DMS 273 (cell line): ENCODE measurements around the gene INPP4A.
A peak's percentile ranks its signal among the peaks of the same experiment; 100 is the strongest.

ENCODE experiments used
- DNase-seq: peaks from one replicate; lab custom pipeline; 2025; ENCODE audit not compliant: unreplicated experiment; lab: John Stamatoyannopoulos, UW

INPP4A gene

DNA sequence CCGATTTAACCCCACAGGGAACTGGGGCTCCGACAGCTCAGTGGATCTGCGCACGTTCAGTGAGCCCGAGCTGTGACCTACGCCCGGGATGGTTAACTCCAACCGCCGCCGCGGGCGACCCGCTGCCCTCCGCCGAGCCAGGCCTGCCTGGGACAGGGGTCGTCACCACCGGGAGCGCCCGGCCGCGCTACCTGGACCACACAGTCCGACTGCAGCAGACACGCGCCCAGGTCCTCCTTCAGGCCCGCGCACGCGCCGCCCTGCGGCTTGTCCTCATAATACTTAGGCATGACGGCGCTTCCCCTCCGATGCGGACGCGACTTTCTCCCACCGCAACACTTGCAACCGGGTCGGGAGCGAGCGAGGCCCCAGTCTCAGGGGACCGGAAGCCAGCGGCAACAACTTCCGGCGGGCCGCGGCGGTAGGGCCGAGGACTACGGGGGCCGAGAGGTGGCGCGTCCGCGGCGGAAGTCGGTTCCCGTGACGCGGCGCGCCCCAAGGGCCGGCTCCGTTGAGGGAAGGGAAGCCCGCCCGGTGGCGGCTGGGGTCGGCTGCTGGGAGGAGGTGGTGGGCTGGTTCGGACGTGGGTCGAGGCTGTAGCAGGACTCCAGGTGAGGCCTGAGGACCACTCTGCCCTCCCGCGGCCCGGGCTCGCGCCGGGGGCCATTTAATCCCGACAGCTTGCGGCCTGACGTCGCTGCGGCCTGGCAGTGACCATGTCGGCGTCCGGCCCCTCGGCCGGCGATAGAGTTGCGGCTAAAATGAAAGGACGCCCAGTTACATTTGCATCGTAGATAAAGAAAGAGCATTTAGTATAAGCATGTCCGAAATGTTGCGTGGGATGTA is 163.7 kb downstream of the INPP4A start, which contains the start of the genes COA5 and UNC50:
TSS of gene COA5 (minus strand) at position 397 of the 846 bp plus-strand sequence. CDS start at position 290, 107 bp downstream.
TSS of gene UNC50 (plus strand) at position 474 of the 846 bp plus-strand sequence. CDS start 1,171 bp downstream, outside the sequence.
- peak; percentile 96 for DNase-seq

DNA sequence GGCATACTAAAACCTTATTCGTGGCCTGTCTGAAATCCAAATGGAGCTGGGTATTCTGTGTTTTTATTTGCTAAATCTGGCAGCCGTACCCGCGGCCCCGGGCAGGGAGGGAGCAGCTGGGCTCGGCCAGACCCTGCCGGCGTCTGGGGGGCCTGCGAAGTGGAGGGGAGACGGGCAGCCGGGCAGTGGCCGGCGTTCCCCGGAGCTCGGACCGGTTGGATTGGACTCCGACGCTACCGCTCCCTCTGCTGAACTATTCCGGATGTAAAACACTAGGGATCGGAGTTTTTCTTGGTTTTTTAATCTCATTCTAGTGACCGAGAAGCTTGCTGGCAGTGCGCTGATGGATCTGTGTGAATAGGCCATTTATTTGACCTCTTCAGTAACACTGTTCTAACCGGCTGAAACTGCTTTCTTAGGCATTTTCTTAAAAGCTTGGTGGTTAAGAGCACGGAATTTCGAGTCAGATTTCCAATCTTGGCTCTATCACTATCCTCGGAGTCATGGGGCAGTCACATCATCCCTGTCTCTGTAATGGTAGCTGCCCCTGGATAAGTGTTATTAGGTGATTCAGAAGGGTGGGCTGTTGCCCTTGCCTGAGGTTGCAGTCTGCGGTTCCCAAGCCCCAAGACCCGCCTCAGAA is 164.4 kb downstream of the INPP4A start:
- DNase-seq = peak; percentile 59

DNA sequence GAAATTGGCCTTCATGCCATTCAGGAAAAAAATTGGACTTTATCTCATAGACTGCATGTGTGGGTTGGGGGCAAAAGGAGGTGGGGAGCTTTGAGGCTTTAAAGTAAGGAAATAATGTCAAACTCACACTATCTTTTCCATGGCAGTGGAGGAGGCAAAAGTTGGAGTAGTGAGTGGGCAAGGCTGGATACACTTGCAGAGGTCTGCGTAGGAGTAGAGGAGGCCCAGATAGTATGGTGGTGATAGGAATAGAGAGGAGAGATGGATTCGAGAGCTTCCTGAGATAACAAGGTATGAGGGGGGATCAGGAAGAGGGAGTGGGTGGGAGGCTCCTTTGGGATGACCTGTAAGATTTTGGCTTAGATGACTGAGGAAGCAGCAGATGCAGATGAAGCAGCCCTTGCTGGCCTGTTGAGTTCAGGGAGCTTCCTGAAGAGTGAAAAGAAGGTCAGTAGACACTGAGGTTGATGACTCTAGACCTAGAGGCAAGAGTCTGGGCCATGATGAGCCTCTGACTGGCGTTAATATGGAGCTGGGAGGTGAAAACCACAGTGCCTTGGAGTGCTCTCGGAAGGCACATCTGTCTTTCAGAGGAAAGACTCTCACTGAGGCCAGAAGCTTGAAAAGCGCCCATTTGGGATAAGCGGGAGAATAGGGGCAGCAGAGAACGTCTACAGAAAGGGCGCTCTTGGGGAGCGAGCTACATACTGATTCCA is 169.5 kb downstream of the INPP4A start:
- no peak for DNase-seq

DNA sequence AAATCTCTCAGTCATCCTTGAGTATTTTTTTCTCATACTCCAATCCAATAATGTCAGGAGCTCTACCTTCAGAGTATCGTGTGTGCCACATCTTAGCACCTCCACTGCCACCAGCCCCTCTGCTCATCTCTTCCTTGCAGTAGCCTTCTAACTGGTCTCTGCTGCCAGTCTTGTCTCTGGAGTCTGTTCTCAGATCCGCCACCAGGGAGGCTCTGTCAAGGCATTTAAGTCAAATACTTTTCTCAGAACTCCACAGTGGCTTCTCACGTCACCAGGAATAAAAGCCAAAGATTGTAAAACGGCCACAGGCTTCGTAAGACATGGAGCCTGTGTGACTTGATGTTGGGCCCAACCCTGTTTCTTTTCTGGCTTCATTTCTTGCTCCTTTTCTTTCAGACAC is 170.8 kb downstream of the INPP4A start:
- DNase-seq = peak; percentile 9

DNA sequence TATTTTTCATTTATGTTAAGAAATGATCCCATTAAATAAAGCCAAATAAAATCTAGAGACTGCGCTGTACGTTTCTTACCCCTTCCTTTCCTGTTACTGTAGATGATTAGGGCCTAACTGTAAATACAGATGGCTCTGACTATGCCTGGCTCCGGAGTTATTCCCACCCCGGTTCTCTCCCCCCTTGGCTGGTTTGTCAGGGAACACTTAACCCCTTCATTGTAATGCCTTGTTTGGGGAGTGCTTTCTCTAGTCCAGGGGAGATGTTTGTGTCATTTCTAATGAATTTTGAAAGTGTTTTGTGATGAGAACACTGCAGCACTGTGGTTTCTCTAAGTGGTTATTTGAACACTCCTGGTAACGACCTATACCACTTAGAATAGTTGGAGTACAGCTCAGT is 172.5 kb downstream of the INPP4A start:
- DNase-seq = no peak

DNA sequence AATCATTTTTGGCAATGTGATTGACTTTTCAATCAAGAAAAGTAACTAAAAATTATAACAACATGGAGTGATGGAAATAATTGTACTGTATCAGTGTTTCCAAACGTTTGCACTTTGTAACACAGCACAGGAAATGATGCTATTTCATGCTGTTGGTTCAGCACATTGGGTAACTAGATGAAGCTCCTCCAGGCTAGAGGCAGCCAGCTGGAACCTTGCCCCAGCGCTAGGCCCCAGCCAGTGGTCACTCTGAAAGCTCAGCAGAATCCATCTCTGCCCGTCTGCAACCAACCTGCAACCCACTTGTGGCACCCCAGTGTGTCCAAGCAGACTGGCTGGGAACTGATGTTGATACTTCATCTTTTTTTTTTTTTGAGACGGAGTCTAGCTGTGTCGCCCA is 179.0 kb downstream of the INPP4A start:
- no peak for DNase-seq

DNA sequence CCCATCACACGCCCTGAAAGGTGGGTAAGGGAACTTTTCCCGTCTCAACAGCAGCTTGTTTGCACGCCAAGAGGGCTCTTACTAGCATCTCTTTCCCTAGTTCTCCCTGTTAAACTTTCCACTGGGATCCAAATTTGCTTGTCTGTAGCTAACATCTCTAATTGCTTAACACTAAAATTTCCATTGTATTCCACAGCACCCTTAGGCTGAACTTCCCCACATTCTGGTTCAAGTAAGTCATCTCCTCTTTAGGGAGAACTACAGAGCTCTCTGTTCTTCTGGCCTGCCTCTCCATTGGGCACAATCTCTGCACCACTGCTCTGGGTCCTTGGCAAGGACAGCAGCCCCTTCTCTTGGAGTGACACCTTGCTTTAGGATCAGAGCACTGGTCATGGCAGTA is 187.7 kb downstream of the INPP4A start:
- no peak for DNase-seq

DNA sequence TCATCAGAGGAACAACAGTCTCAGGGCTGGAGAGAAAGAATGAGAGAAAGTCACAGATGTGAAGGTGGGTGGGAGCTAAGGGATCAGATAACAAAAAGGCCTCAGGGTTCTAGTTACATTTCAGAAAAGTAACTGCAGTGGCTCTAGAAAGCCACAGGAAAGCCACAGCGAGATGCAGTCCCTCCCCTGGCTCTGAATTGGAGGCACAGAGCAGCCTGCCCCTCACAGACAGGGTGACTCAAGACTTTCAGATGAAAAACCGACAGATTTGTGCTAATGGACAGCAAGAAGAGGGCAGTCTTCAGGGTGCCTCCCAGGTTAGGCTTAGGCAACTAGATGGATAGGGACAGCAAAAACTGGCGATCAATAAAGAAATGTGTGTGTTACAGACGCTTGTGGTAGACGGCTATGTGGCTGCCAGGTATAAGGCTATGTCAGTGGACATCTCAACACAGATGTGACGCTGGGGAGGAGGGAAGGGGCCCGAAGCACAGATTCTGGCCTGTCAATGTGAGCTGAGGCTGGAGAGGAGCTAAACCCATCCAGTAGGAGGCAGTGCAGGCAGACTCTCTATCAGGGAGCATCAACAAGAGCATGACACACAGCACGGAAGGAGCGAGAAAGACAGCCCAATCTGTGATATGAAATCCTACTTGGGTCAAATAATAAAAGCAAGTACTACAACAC is 189.9 kb downstream of the INPP4A start:
- peak; percentile 39 for DNase-seq

DNA sequence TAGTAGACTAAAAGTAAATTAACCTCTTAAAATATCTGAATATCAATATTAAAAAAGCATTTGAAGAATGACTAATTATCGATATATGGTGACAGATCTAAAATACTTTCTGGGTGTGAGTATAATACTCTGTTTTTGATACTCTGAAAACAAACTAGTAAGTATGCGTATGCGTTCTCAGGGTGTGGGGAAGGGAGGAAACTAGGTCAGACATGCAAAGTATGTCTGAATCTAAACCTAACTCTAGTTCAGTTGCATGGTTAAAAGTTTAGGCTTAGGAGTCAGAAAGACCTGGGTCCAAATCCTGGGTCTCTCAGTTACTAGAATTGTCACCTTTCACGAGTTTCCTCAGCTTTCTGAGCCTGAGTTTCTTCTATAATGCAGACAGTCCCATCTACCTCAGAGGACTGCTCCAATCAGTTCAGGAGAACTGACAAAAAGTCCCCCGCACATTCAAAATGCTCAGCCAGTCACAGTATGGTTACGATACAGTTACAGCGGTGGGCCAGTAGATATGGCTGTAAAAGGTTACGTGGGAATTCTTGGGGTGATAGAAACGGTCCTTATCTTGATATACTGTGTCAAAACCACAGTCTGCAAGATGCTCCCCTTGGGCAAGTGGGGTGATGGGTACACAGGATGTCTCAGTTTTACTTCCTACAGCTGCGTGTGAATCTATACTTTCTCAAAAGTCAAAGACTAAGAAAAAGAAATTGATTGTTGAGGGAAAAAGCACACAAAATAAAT is 192.9 kb downstream of the INPP4A start:
- DNase-seq = no peak

DNA sequence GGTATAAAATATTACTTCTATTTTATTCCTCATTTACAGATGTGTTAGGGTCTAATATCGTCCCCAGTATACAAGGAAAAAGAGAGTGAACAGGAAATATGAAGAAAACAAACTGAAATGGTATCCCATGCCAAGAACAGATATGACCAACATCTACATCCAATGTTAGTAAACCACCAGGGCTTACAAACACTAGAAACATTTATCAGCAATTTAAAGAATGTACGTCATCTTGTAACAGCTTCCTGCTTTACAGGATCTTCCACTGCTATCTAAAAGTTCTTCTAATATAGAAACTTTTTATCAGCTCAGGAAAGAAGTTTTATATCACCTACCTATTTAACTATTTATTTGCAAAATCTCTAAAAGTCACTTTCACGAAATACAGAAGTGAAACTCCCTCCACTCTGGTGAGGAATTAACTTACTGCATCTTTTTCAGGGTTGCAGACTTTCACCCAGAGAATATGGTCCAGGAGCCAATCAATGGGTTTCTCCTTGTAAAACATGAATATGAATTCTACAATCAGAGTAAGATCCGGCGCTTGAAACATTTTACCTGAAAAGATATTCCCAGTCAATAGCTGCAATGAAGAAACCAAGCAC is 198.9 kb downstream of the INPP4A start:
- DNase-seq = no peak
